ENCODE measurements around the gene TRPM4. TPM values are rescaled to one million over a fixed set of nuclear protein-coding genes. Genes with fewer than 3 reads are reported as not detected.

The TRPM4 gene
- 63.4 TPM for total RNA-seq

DNA sequence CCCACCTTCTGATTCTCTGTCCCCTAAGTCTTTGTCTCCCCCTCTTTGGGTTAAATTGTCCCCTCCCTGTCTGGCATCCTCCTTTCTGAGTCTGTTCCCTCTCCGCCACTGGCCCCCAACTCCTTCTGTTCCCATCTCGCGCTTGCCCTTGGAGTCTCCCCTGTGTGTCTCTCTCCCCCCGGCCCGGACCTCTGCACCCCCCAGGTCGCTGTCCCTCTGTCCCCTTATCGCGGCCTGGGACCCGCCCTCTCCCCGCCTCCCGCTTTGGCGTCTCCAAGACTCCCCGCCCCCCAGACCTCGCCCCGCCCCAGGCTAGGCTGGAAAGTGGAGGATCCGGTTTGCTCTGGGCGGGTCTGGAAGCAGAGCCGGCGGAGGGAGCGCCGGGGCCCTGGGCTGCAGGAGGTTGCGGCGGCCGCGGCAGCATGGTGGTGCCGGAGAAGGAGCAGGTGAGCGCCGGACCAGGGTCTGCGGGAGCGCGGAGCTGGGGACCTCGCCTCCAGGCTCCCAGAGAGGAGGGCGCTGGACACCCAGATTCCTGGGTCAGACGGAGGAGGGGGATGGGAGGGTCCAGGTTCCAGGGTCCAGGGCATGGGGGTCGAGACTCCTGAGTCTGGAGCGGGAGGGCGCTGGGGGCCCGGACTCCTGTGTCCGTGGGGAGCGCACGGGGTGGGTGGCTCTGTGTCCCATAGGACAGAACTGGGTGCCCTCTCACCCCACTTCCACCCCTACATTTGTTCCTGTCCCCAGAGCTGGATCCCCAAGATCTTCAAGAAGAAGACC lies at the start of gene TRPM4:
Gene TRPM4 (plus strand): TSS at position 348 of the 780 bp plus-strand sequence. CDS start 75 bp downstream, at position 423.
- DNase-seq (ENCODE audit: low spot score in 2 of 2): peak; percentile 68 to 95
- intact Hi-C loops (cut with DNase I): no loop called here
- Histone ChIP-seq H3K27me3 (no peaks in the 10 kb centered on the region), H3K9me3 (no peaks in the 10 kb centered on the region), H3K4me3 (peak within 1 kb of the TSS; percentile 65 to 80), H3K4me1 (no peaks in the 10 kb centered on the region), H3K27ac (peak within 1 kb of the TSS; percentile 66 to 72), H3K36me3 (no peaks in the 10 kb centered on the region)
- TF ChIP-seq, protein P1, sequence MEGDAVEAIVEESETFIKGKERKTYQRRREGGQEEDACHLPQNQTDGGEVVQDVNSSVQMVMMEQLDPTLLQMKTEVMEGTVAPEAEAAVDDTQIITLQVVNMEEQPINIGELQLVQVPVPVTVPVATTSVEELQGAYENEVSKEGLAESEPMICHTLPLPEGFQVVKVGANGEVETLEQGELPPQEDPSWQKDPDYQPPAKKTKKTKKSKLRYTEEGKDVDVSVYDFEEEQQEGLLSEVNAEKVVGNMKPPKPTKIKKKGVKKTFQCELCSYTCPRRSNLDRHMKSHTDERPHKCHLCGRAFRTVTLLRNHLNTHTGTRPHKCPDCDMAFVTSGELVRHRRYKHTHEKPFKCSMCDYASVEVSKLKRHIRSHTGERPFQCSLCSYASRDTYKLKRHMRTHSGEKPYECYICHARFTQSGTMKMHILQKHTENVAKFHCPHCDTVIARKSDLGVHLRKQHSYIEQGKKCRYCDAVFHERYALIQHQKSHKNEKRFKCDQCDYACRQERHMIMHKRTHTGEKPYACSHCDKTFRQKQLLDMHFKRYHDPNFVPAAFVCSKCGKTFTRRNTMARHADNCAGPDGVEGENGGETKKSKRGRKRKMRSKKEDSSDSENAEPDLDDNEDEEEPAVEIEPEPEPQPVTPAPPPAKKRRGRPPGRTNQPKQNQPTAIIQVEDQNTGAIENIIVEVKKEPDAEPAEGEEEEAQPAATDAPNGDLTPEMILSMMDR (IDR thresholded peaks at IDR 0.05): no peak

DNA sequence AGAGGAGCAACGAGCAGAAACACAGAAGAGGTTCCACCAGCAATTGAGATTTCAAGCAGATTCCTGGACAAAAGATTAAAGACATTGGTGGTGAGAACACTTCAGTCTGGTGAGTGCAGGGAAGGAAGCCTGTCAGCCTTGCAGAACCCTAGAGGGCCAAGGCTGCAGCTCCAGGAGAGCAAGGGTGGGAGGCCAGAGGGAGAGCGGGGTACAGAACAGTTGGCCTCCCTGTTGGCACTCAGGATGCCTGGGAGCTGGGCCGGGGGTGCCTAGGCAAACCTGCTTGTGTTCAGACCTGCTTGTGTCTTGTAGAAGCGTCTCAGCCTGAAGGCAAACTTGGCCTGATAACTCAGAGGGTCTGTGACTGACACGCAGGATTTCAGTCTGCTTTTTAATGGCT lies 48.5 kb upstream of the TRPM4 start:
- intact Hi-C loops (cut with DNase I): no loop called here
- TF ChIP-seq, protein P1 (IDR thresholded peaks at IDR 0.05): no peak
- no peak overlapping the region for H3K27ac ChIP-seq
- DNase-seq (ENCODE audit: low spot score in 2 of 2): no peak
- H3K4me3 ChIP-seq: no peak overlapping the region
- peaks cover 0 to 9% of the 10 kb centered on the region in 2 donors for H3K4me1 ChIP-seq
- H3K27me3 ChIP-seq: no peaks in the 10 kb centered on the region
- H3K9me3 ChIP-seq: no peaks in the 10 kb centered on the region
- peaks cover 36 to 48% of the 10 kb centered on the region in 2 donors for H3K36me3 ChIP-seq

DNA sequence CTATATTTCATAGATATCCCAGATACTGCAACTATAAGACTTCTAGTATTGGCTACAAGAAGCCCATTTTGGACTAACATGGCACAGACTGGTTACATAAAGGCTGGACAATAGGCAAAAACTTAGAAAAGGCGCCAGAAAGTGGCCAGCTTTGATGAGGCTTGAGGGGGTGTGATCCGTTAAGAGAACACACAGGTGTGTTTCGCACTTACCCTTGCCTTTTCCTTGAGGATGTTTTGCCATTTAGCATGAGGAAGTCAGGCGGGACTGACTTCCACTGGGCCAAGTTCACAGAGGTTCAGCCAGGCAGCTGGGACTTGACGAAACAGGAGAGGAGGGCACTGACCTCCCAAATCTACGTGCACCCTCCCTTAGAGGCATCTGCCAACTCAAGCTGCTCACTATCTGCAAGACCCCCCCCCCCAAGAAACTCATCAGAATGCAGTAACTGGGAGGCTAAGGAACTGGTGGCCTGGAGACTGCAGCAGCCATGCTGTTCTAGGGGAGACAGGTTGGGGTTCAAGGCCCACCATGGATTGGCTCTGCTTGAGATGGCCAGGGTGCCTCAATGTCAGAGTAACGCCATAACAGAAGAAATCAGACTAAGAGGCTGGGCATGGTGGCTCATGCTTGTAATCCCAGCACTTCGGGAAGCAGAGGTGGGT lies 47.9 kb upstream of the TRPM4 start:
- TF ChIP-seq, protein P1 (IDR thresholded peaks at IDR 0.05): no peak
- no peaks in the 10 kb centered on the region for H3K27me3 ChIP-seq
- no peaks in the 10 kb centered on the region for H3K9me3 ChIP-seq
- peaks cover 0 to 9% of the 10 kb centered on the region in 2 donors for H3K4me1 ChIP-seq
- intact Hi-C loops (cut with DNase I): no loop called here
- no peak for DNase-seq (ENCODE audit: low spot score in 2 of 2)
- H3K36me3 ChIP-seq: peaks cover 29 to 41% of the 10 kb centered on the region in 2 donors
- peak overlapping the region in 1 of 2 donors; percentile 74 for H3K27ac ChIP-seq
- no peak overlapping the region for H3K4me3 ChIP-seq

DNA sequence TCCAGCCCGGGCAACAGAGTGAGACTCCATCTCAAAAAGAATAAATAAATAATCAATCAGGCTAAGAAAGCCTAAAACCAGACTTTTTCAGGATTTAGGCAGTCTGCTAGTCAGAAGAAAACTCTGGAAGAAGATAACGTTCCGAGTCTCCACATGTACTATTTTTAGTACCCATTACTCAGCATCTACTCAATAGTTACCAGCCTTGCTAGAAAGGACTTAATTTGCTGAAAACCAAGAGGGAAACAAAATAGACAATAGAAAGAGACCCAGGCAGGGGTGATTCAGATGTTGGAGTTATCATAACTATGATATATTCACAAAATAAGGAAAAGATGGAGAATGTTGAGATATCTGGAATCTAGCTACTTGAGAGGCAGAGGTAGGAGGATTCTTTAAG lies 47.0 kb upstream of the TRPM4 start:
- no peak for DNase-seq (ENCODE audit: low spot score in 2 of 2)
- TF ChIP-seq, protein P1 (IDR thresholded peaks at IDR 0.05): no peak
- intact Hi-C loops (cut with DNase I): no loop called here
- H3K4me3 ChIP-seq: no peak overlapping the region
- H3K4me1 ChIP-seq: peaks cover 0 to 9% of the 10 kb centered on the region in 2 donors
- peaks cover 23 to 33% of the 10 kb centered on the region in 2 donors for H3K36me3 ChIP-seq
- no peaks in the 10 kb centered on the region for H3K27me3 ChIP-seq
- H3K27ac ChIP-seq: peak overlapping the region in 1 of 2 donors; percentile 74
- no peaks in the 10 kb centered on the region for H3K9me3 ChIP-seq

DNA sequence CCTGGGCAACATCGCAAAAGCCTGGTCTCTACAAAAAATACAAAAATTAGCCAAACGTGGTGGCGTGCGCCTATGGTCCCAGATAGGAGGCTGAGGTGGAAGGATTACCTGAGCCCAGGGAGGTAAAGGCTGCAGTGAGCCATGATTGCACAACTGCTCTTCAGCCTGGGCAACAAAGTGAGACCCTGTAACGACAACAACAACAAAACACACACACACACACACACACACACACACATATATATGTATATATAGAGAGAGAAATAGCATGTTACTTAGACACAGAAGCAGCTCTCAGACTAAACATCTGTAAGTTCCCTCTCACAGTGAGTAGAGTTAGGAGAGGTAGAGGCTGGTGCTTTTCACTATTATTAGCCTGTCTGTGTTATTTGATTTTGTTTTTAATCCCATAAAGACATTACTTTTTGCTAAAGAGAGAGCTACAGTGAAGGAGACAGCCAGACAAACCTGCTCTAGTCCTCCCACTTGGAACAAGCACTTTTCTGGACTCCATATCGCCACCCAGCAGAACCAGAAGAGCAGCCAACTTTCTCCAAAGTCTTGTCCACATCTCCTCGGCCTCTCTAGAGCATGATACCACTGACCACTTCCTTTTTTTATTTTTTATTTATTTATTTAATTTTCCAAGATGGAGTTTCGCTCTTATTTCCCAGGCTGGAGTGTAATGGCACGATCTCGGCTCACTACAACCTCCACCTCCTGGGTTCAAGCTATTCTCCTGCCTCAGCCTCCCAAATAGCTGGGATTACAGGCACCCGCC lies 46.2 kb upstream of the TRPM4 start:
- peaks cover 0 to 9% of the 10 kb centered on the region in 2 donors for H3K4me1 ChIP-seq
- TF ChIP-seq, protein P1 (IDR thresholded peaks at IDR 0.05): no peak
- intact Hi-C loops (cut with DNase I): no loop called here
- DNase-seq (ENCODE audit: low spot score in 2 of 2): no peak
- H3K4me3 ChIP-seq: no peak overlapping the region
- H3K9me3 ChIP-seq: no peaks in the 10 kb centered on the region
- peaks cover 15 to 24% of the 10 kb centered on the region in 2 donors for H3K36me3 ChIP-seq
- H3K27ac ChIP-seq: no peak overlapping the region
- H3K27me3 ChIP-seq: no peaks in the 10 kb centered on the region

All from ascending aorta (tissue), 2 donors.